ENCODE data around the gene OPN1MW3.
A peak's percentile ranks its signal among the peaks of the same experiment; 100 is the strongest.
"Not testable (repeated sequence)": the region's sequence is repeated elsewhere in the genome, so short reads cannot be mapped to it uniquely, and the experiment has no call there.

The OPN1MW3 gene

GRCh38 chrX:154257282-154257681 lies at the start of gene OPN1MW3:
OPN1MW3 (plus strand) TSS chrX:154257582; CDS start chrX:154257620, 38 bp downstream.
- H3K27me3 ChIP-seq (ENCODE audit: insufficient read depth, low read length, poor library complexity); H4K20me1 ChIP-seq (ENCODE audit: insufficient read depth, low read length); H2AFZ ChIP-seq (ENCODE audit: low read depth, low read length); H3K4me3 ChIP-seq (ENCODE audit: low read depth in 1 of 2, low read length in 2 of 2); ATAC-seq (ENCODE audit: insufficient read depth, low read depth); H3K9me3 ChIP-seq (ENCODE audit: insufficient read depth, low read length, severe bottlenecking); H3K79me2 ChIP-seq (ENCODE audit: insufficient read depth, low read length); H3K27ac ChIP-seq (ENCODE audit: low read length); H3K4me1 ChIP-seq (ENCODE audit: insufficient read depth, low read length); H3K36me3 ChIP-seq (ENCODE audit: insufficient read depth, low read length); H3K4me2 ChIP-seq (ENCODE audit: insufficient read depth, low read length); DNase-seq; H3K9ac ChIP-seq (ENCODE audit: low read depth, low read length): not testable (repeated sequence)

- H3K4me3 ChIP-seq (ENCODE audit: low read depth in 1 of 2, low read length in 2 of 2); H3K27me3 ChIP-seq (ENCODE audit: insufficient read depth, low read length, poor library complexity); H3K9me3 ChIP-seq (ENCODE audit: insufficient read depth, low read length, severe bottlenecking); H4K20me1 ChIP-seq (ENCODE audit: insufficient read depth, low read length); H2AFZ ChIP-seq (ENCODE audit: low read depth, low read length); H3K4me2 ChIP-seq (ENCODE audit: insufficient read depth, low read length); H3K4me1 ChIP-seq (ENCODE audit: insufficient read depth, low read length); H3K9ac ChIP-seq (ENCODE audit: low read depth, low read length); H3K79me2 ChIP-seq (ENCODE audit: insufficient read depth, low read length); H3K27ac ChIP-seq (ENCODE audit: low read length); H3K36me3 ChIP-seq (ENCODE audit: insufficient read depth, low read length); DNase-seq: not testable (repeated sequence)
- peak; percentile 99 for ATAC-seq (ENCODE audit: insufficient read depth, low read depth)
Measured at GRCh38 chrX:154209670-154210418, 47.5 kb upstream of the OPN1MW3 start.

- H3K79me2 ChIP-seq (ENCODE audit: insufficient read depth, low read length); ATAC-seq (ENCODE audit: insufficient read depth, low read depth); H3K4me1 ChIP-seq (ENCODE audit: insufficient read depth, low read length); H3K9me3 ChIP-seq (ENCODE audit: insufficient read depth, low read length, severe bottlenecking); H3K27me3 ChIP-seq (ENCODE audit: insufficient read depth, low read length, poor library complexity); H4K20me1 ChIP-seq (ENCODE audit: insufficient read depth, low read length); H3K27ac ChIP-seq (ENCODE audit: low read length); H3K4me3 ChIP-seq (ENCODE audit: low read depth in 1 of 2, low read length in 2 of 2); H3K4me2 ChIP-seq (ENCODE audit: insufficient read depth, low read length); DNase-seq; H3K36me3 ChIP-seq (ENCODE audit: insufficient read depth, low read length); H2AFZ ChIP-seq (ENCODE audit: low read depth, low read length); H3K9ac ChIP-seq (ENCODE audit: low read depth, low read length): not testable (repeated sequence)
Measured at GRCh38 chrX:154211057-154211456, 46.3 kb upstream of the OPN1MW3 start.

GRCh38 chrX:154211499-154211898 lies 45.9 kb upstream of the OPN1MW3 start:
- H3K36me3 ChIP-seq (ENCODE audit: insufficient read depth, low read length); H3K4me2 ChIP-seq (ENCODE audit: insufficient read depth, low read length); H3K9ac ChIP-seq (ENCODE audit: low read depth, low read length); H3K4me1 ChIP-seq (ENCODE audit: insufficient read depth, low read length); H4K20me1 ChIP-seq (ENCODE audit: insufficient read depth, low read length); ATAC-seq (ENCODE audit: insufficient read depth, low read depth); H2AFZ ChIP-seq (ENCODE audit: low read depth, low read length); H3K9me3 ChIP-seq (ENCODE audit: insufficient read depth, low read length, severe bottlenecking); DNase-seq; H3K79me2 ChIP-seq (ENCODE audit: insufficient read depth, low read length); H3K27me3 ChIP-seq (ENCODE audit: insufficient read depth, low read length, poor library complexity); H3K27ac ChIP-seq (ENCODE audit: low read length); H3K4me3 ChIP-seq (ENCODE audit: low read depth in 1 of 2, low read length in 2 of 2): not testable (repeated sequence)

- H3K9me3 ChIP-seq (ENCODE audit: insufficient read depth, low read length, severe bottlenecking); H3K4me2 ChIP-seq (ENCODE audit: insufficient read depth, low read length); H3K4me3 ChIP-seq (ENCODE audit: low read depth in 1 of 2, low read length in 2 of 2); H3K9ac ChIP-seq (ENCODE audit: low read depth, low read length); H3K27ac ChIP-seq (ENCODE audit: low read length); ATAC-seq (ENCODE audit: insufficient read depth, low read depth); H3K79me2 ChIP-seq (ENCODE audit: insufficient read depth, low read length); DNase-seq; H4K20me1 ChIP-seq (ENCODE audit: insufficient read depth, low read length); H3K4me1 ChIP-seq (ENCODE audit: insufficient read depth, low read length); H2AFZ ChIP-seq (ENCODE audit: low read depth, low read length); H3K27me3 ChIP-seq (ENCODE audit: insufficient read depth, low read length, poor library complexity); H3K36me3 ChIP-seq (ENCODE audit: insufficient read depth, low read length): not testable (repeated sequence)
Measured at GRCh38 chrX:154219456-154219855, 37.9 kb upstream of the OPN1MW3 start, which contains the start of gene OPN1MW2. OPN1MW2 (plus strand) TSS chrX:154219756; CDS start chrX:154219816, 60 bp downstream.

GRCh38 chrX:154225292-154225691 lies 32.1 kb upstream of the OPN1MW3 start:
- not testable (repeated sequence) for H3K4me1 ChIP-seq (ENCODE audit: insufficient read depth, low read length); H3K9ac ChIP-seq (ENCODE audit: low read depth, low read length)

GRCh38 chrX:154226706-154227105 lies 30.7 kb upstream of the OPN1MW3 start:
- not testable (repeated sequence) for H4K20me1 ChIP-seq (ENCODE audit: insufficient read depth, low read length); H3K9me3 ChIP-seq (ENCODE audit: insufficient read depth, low read length, severe bottlenecking); H3K79me2 ChIP-seq (ENCODE audit: insufficient read depth, low read length); DNase-seq; H3K36me3 ChIP-seq (ENCODE audit: insufficient read depth, low read length); H3K4me2 ChIP-seq (ENCODE audit: insufficient read depth, low read length); H3K9ac ChIP-seq (ENCODE audit: low read depth, low read length); H3K4me3 ChIP-seq (ENCODE audit: low read depth in 1 of 2, low read length in 2 of 2); H3K27me3 ChIP-seq (ENCODE audit: insufficient read depth, low read length, poor library complexity); H3K27ac ChIP-seq (ENCODE audit: low read length); H2AFZ ChIP-seq (ENCODE audit: low read depth, low read length); ATAC-seq (ENCODE audit: insufficient read depth, low read depth); H3K4me1 ChIP-seq (ENCODE audit: insufficient read depth, low read length)

More at GRCh38 chrX:154225292-154225691, 32.1 kb upstream of the OPN1MW3 start:
- not testable (repeated sequence) for H3K9me3 ChIP-seq (ENCODE audit: insufficient read depth, low read length, severe bottlenecking); H3K27me3 ChIP-seq (ENCODE audit: insufficient read depth, low read length, poor library complexity); H3K4me3 ChIP-seq (ENCODE audit: low read depth in 1 of 2, low read length in 2 of 2); H3K79me2 ChIP-seq (ENCODE audit: insufficient read depth, low read length); H4K20me1 ChIP-seq (ENCODE audit: insufficient read depth, low read length); H3K36me3 ChIP-seq (ENCODE audit: insufficient read depth, low read length); H3K4me2 ChIP-seq (ENCODE audit: insufficient read depth, low read length); H3K27ac ChIP-seq (ENCODE audit: low read length); ATAC-seq (ENCODE audit: insufficient read depth, low read depth); H2AFZ ChIP-seq (ENCODE audit: low read depth, low read length); DNase-seq

- H3K4me1 ChIP-seq (ENCODE audit: insufficient read depth, low read length); H3K27me3 ChIP-seq (ENCODE audit: insufficient read depth, low read length, poor library complexity); H3K27ac ChIP-seq (ENCODE audit: low read length); H3K79me2 ChIP-seq (ENCODE audit: insufficient read depth, low read length); ATAC-seq (ENCODE audit: insufficient read depth, low read depth); H2AFZ ChIP-seq (ENCODE audit: low read depth, low read length); H3K9me3 ChIP-seq (ENCODE audit: insufficient read depth, low read length, severe bottlenecking); DNase-seq; H3K4me3 ChIP-seq (ENCODE audit: low read depth in 1 of 2, low read length in 2 of 2); H4K20me1 ChIP-seq (ENCODE audit: insufficient read depth, low read length); H3K9ac ChIP-seq (ENCODE audit: low read depth, low read length); H3K4me2 ChIP-seq (ENCODE audit: insufficient read depth, low read length); H3K36me3 ChIP-seq (ENCODE audit: insufficient read depth, low read length): not testable (repeated sequence)
Measured at GRCh38 chrX:154231443-154231842, 25.9 kb upstream of the OPN1MW3 start.

Measured in DND-41 (cell line).